HCT116 (cell line): ENCODE measurements around the gene TLR9. TPM values are rescaled to one million over a fixed set of nuclear protein-coding genes. Genes with fewer than 3 reads are reported as not detected.

Experiments
- ATAC-seq: fragments of 200-7000 bp; cut with Tn5 transposase; 2 replicates; pipeline ENCODE4 v1.9.1; 2020; ENCODE audit warnings: mild to moderate bottlenecking, moderate library complexity
- BruUV-seq: library from RNA; stranded (reverse); fragments of 400-500 nt; replicated peaks from 2 replicates; lab custom pipeline; 2021; lab: Mats Ljungman, UMichigan
- CTCF ChIA-PET: fragments of 300-600 bp; sonication (Branson Sonifier 250); formaldehyde crosslinking; loops from one replicate; lab custom pipeline; 2021; ENCODE audit warnings: antibody characterized with exemption; lab: Charles Lee
- POLR2A ChIA-PET: fragments of 300-600, 350-600 bp; sonication (Branson Sonifier 250); formaldehyde crosslinking; loops from one replicate; lab custom pipeline; 2021; ENCODE audit warnings: antibody characterized with exemption; lab: Charles Lee
- RAD21 ChIA-PET, 2 experiments: fragments of 300-600 bp; sonication (Branson Sonifier 250); formaldehyde crosslinking; loops; one replicate each; lab custom pipeline; 2023; ENCODE audit warnings: low total read pairs in 2 of 2; ENCODE audit not compliant: uncharacterized antibody in 2 of 2, unreplicated experiment in 2 of 2, low non-redundant PET in 1 of 2; lab: Charles Lee
- DNase-seq: peaks from one replicate; pipeline ENCODE4 v3.0.0-alpha.2; 2010; ENCODE audit warnings: low read depth, low spot score
- H2AFZ ChIP-seq: fragments of 200-600 bp; shearing (Covaris generic), sonication (generic); 2 replicates; pipeline ENCODE4 v1.6.1; 2017; ENCODE audit warnings: low read depth, mixed run types, mixed read lengths, antibody characterized with exemption, low read length; ENCODE audit not compliant: poor library complexity, severe bottlenecking
- H3K27ac ChIP-seq: 2 replicates; pipeline ENCODE4 v1.5.1; 2012; ENCODE audit warnings: low read depth, low read length
- H3K27me3 ChIP-seq: fragments of 200-600 bp; sonication (generic); 2 replicates; pipeline ENCODE4 v1.6.1; 2016; ENCODE audit warnings: mixed run types, low read length, mixed read lengths; ENCODE audit not compliant: insufficient read depth
- H3K36me3 ChIP-seq, 2 experiments: fragments of 200-500 bp in 1 of 2; fragments of 200-600 bp in 1 of 2; sonication (Bioruptor generic) in 1 of 2; sonication (generic) in 1 of 2; 2 replicates each; pipeline versions ENCODE4 v1.5.1 to v1.6.1; 2014 to 2016; ENCODE audit warnings: low read length in 2 of 2, inconsistent platforms in 1 of 2, mixed read lengths in 1 of 2, mixed run types in 1 of 2; ENCODE audit not compliant: insufficient read depth in 2 of 2, control insufficient read depth in 1 of 2
- H3K4me1 ChIP-seq, 2 experiments: fragments of 200-600 bp in 1 of 2; sonication (generic) in 1 of 2; 2 replicates each; pipeline versions ENCODE4 v1.5.1 to v1.6.1; 2012 to 2017; ENCODE audit warnings: low read length in 2 of 2, inconsistent platforms in 1 of 2, mild to moderate bottlenecking in 1 of 2, mixed read lengths in 1 of 2, mixed run types in 1 of 2, moderate library complexity in 1 of 2; ENCODE audit not compliant: insufficient read depth in 2 of 2, control insufficient read depth in 1 of 2
- H3K4me2 ChIP-seq: fragments of 200-600 bp; sonication (generic); 2 replicates; pipeline ENCODE4 v1.6.1; 2017; ENCODE audit warnings: mixed run types, low read length, mixed read lengths
- H3K4me3 ChIP-seq, 2 experiments: fragments of 200-600 bp in 1 of 2; sonication (generic) in 1 of 2; replicated peaks in 1 of 2; 2 replicates each; pipeline ENCODE4 v1.5.1; 2011 to 2016; ENCODE audit warnings: low read length in 2 of 2, control low read depth in 1 of 2, low read depth in 1 of 2, mild to moderate bottlenecking in 1 of 2, mixed read lengths in 1 of 2, mixed run types in 1 of 2
- H3K79me2 ChIP-seq: fragments of 200-600 bp; sonication (generic); 2 replicates; pipeline ENCODE4 v1.6.1; 2017; ENCODE audit warnings: mild to moderate bottlenecking, mixed run types, low read length, moderate library complexity, mixed read lengths; ENCODE audit not compliant: insufficient read depth
- H3K9ac ChIP-seq: fragments of 200-600 bp; sonication (generic); 2 replicates; pipeline ENCODE4 v1.6.1; 2016; ENCODE audit warnings: low read length, mixed read lengths
- H3K9me2 ChIP-seq: fragments of 200-600 bp; sonication (generic), shearing (Covaris generic); 2 replicates; pipeline ENCODE4 v1.6.1; 2017; ENCODE audit warnings: mixed run types, mild to moderate bottlenecking, moderate library complexity; ENCODE audit not compliant: insufficient read depth
- H3K9me3 ChIP-seq, 2 experiments: fragments of 200-500 bp in 1 of 2; fragments of 200-600 bp in 1 of 2; sonication (Bioruptor generic) in 1 of 2; sonication (generic) in 1 of 2; 2 replicates each; pipeline ENCODE4 v1.6.1; 2014 to 2017; ENCODE audit warnings: low read length in 2 of 2, mixed read lengths in 2 of 2, inconsistent platforms in 1 of 2, low read depth in 1 of 2, mild to moderate bottlenecking in 1 of 2, mixed run types in 1 of 2, moderate library complexity in 1 of 2; ENCODE audit not compliant: control insufficient read depth in 1 of 2, insufficient read depth in 1 of 2
- H4K20me1 ChIP-seq: fragments of 200-600 bp; sonication (generic), shearing (Covaris generic); 2 replicates; pipeline ENCODE4 v1.6.1; 2017; ENCODE audit warnings: mixed run types, mild to moderate bottlenecking, moderate library complexity; ENCODE audit not compliant: insufficient read depth
- CBX3 ChIP-seq: IDR thresholded peaks from 2 replicates; pipeline ENCODE4 v1.6.1; 2012; ENCODE audit warnings: low read depth
- ELF1 ChIP-seq: IDR thresholded peaks from 2 replicates; pipeline ENCODE4 v1.6.1; 2012; ENCODE audit warnings: low read depth, borderline replicate concordance
- EZH2phosphoT487 ChIP-seq: fragments of 200-600 bp; IDR thresholded peaks from 2 replicates; pipeline ENCODE4 v1.6.1; 2018; ENCODE audit warnings: antibody characterized with exemption, borderline replicate concordance
- POLR2AphosphoS5 ChIP-seq: IDR thresholded peaks from 2 replicates; pipeline ENCODE4 v1.6.1; 2011; ENCODE audit warnings: mild to moderate bottlenecking, low read depth, low read length, moderate library complexity
- SIN3A ChIP-seq: IDR thresholded peaks from 2 replicates; pipeline ENCODE4 v1.6.1; 2012; ENCODE audit warnings: low read depth
- YY1 ChIP-seq: IDR thresholded peaks from 2 replicates; pipeline ENCODE4 v1.6.1; 2011; ENCODE audit warnings: low read length, low read depth, moderate library complexity, mild to moderate bottlenecking; ENCODE audit not compliant: insufficient replicate concordance; ENCODE audit errors: extremely low read depth
- intact Hi-C: fragments of 100-400 bp; cut with micrococcal nuclease; formaldehyde crosslinking; loops from 2 replicates; pipeline ENCODE4 v1.10.0; 2022
- total RNA-seq: library from RNA; stranded (reverse); gene quantifications from one replicate; pipeline ENCODE4 v1.2.1, GENCODE V29; 2021; ENCODE audit not compliant: unreplicated experiment

TLR9 gene
- total RNA-seq, 1 experiment from 2014 or later, result 0.15 TPM

DNA sequence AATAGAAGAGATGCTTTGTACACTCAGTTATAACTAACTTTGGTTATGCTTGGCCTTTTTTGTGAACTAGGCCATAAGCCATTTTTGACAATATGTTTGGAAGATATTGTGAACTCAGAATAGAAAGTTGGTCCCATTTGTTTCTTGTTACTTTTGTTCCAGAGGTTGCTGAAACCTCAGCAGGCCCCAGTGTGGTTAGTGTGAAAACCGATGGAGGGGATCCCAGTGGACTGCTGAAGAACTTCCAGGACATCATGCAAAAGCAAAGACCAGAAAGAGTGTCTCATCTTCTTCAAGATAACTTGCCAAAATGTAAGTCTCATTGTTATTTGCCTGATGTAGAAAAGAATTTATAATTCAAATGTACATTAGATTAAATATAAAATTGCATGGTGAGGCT, 21.7 kb downstream of the TLR9 start:
- TF ChIP-seq ELF1 (no peak), CBX3 (no peak), YY1 (no peak), POLR2AphosphoS5 (no peak)
- POLR2A ChIA-PET, result interaction anchor here (2.4 kb wide), 1 partner anchor 13 kb away, joined by 7 read pairs; no protein-coding TSS in a partner anchor
- Histone ChIP-seq H2AFZ (no peak overlapping the region), H3K9me2 (no peaks in the 10 kb centered on the region), H4K20me1 (no peaks in the 10 kb centered on the region), H3K79me2 (peaks cover 19% of the 10 kb centered on the region), H3K27ac (no peak overlapping the region), H3K9me3 (no peaks in the 10 kb centered on the region), H3K4me3 (no peak overlapping the region), H3K4me1 (peaks cover 0 to 8% of the 10 kb centered on the region in 2 experiments; a peak in 2 of 4 replicates), H3K4me2 (no peak overlapping the region), H3K36me3 (peaks cover 63 to 73% of the 10 kb centered on the region in 2 experiments), H3K27me3 (no peaks in the 10 kb centered on the region), H3K9ac (no peak overlapping the region)
- intact Hi-C loops, result no loop called here
- CTCF ChIA-PET, result no interaction called here
- RAD21 ChIA-PET, result no interaction called here
- ATAC-seq, result no peak
- no peak for DNase-seq
- BruUV-seq, result no TSS peak

DNA sequence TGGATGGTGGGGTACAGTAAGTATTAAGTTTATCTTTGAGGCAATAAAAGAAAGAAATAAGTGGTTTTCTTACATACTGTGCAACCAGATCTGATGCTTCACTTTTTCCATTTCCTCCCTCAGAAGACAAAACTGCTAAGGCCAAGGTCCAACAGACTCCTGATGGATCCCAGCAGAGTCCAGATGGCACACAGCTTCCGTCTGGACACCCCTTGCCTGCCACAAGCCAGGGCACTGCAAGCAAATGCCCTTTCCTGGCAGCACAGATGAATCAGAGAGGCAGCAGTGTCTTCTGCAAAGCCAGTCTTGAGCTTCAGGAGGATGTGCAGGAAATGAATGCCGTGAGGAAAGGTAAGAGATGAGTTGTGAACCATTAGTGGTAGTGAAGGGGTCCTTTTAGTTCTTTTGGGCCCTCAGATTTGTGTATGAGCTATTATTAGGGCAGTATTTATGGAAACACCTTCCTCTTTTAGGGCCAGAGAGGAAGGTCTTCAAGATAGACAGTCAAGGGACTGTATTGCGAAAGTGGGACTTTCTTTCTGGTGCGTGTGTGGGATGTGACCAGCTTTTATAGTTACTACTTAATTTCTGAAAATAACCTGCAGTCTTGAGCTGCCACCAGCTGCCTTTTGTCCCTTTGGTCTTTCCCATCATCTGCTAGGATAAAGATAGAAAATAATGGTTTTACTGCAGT, 22.9 kb downstream of the TLR9 start:
- no peaks in the 10 kb centered on the region for H4K20me1 ChIP-seq
- H3K9me3 ChIP-seq, result no peaks in the 10 kb centered on the region
- no peak overlapping the region for H3K27ac ChIP-seq
- H3K27me3 ChIP-seq, result no peaks in the 10 kb centered on the region
- H3K9me2 ChIP-seq, result no peaks in the 10 kb centered on the region
- H3K36me3 ChIP-seq, result peaks cover 53 to 61% of the 10 kb centered on the region in 2 experiments
- no TSS peak for BruUV-seq
- no peak overlapping the region for H2AFZ ChIP-seq
- H3K4me3 ChIP-seq, result no peak overlapping the region
- DNase-seq (no peak), ATAC-seq (no peak)
- intact Hi-C loops, result no loop called here
- no peak overlapping the region for H3K4me2 ChIP-seq
- H3K79me2 ChIP-seq, result peaks cover 25% of the 10 kb centered on the region
- ChIA-PET RAD21 (no interaction called here), POLR2A (interaction anchor here (1.0 to 1.3 kb wide), 2 partner anchors 14 to 48 kb away, joined by 3 to 4 read pairs; no protein-coding TSS in a partner anchor), CTCF (interaction anchor here (2.2 kb wide), 1 partner anchor 17 kb away, joined by 10 read pairs; no protein-coding TSS in a partner anchor)
- H3K4me1 ChIP-seq, result peaks cover under 1 to 14% of the 10 kb centered on the region in 2 experiments; a peak in 3 of 4 replicates
- no peak for TF ChIP-seq EZH2phosphoT487
- TF ChIP-seq SIN3A, result no peak
- H3K9ac ChIP-seq, result no peak overlapping the region
